HEK293 (cell line): ENCODE data around the gene SYNDIG1.

Experiments used
- CTCF ChIA-PET: fragments of 350-600 bp; formaldehyde crosslinking; extraction: SDS; loops from one replicate; lab custom pipeline; 2021; ENCODE audit warnings: antibody characterized with exemption; lab: Yijun Ruan, JAX
- POLR2A ChIA-PET: fragments of 300-600 bp; formaldehyde crosslinking; extraction: SDS; loops from one replicate; lab custom pipeline; 2020; ENCODE audit warnings: antibody characterized with exemption, inconsistent platforms; lab: Yijun Ruan, JAX
- H3K27ac ChIP-seq: fragments of 200-500 bp; sonication (Bioruptor generic); 2 replicates; pipeline ENCODE4 v1.5.1; 2014; ENCODE audit warnings: low read depth, low read length, control low read depth, inconsistent platforms; ENCODE audit errors: extremely low read depth
- H3K36me3 ChIP-seq, 2 experiments: fragments of 200-500 bp in 1 of 2; sonication (Bioruptor generic) in 1 of 2; 1 replicate in 1 of 2; 2 replicates in 1 of 2; pipeline ENCODE4 v1.5.1; 2014 to 2017; ENCODE audit warnings: inconsistent platforms in 2 of 2, low read length in 2 of 2; ENCODE audit not compliant: control insufficient read depth in 2 of 2, insufficient read depth in 1 of 2
- H3K4me1 ChIP-seq: fragments of 200-500 bp; sonication (Bioruptor generic); 2 replicates; pipeline ENCODE4 v1.5.1; 2014; ENCODE audit warnings: mild to moderate bottlenecking, low read length, inconsistent platforms; ENCODE audit not compliant: control insufficient read depth, insufficient read depth
- H3K4me3 ChIP-seq: 2 replicates; pipeline ENCODE4 v1.5.1; 2011; ENCODE audit warnings: low read depth, mild to moderate bottlenecking, control low read depth, low read length, moderate library complexity
- H3K9me3 ChIP-seq: fragments of 200-500 bp; sonication (Bioruptor generic); 2 replicates; pipeline ENCODE4 v1.5.1; 2014; ENCODE audit warnings: low read depth, low read length, inconsistent platforms; ENCODE audit not compliant: control insufficient read depth, insufficient read depth
- OVOL3 ChIP-seq: fragments of 450-650 bp; formaldehyde crosslinking; IDR thresholded peaks from 2 replicates; pipeline ENCODE4 v1.5.1; 2016; ENCODE audit warnings: missing biosample characterization, missing genetic modification characterization
- RBAK ChIP-seq: fragments of 450-650 bp; formaldehyde crosslinking; IDR thresholded peaks from 2 replicates; pipeline ENCODE4 v1.5.1; 2016; ENCODE audit warnings: missing biosample characterization, missing genetic modification characterization
- SALL2 ChIP-seq: fragments of 450-650 bp; formaldehyde crosslinking; IDR thresholded peaks from 2 replicates; pipeline ENCODE4 v1.5.0; 2017; ENCODE audit warnings: missing biosample characterization, mild to moderate bottlenecking, missing genetic modification characterization, borderline replicate concordance
- ZFP3 ChIP-seq: fragments of 450-650 bp; formaldehyde crosslinking; IDR thresholded peaks from 2 replicates; pipeline ENCODE4 v1.5.1; 2016; ENCODE audit warnings: low read depth, missing biosample characterization, missing genetic modification characterization
- ZNF121 ChIP-seq: fragments of 450-650 bp; formaldehyde crosslinking; IDR thresholded peaks from 2 replicates; pipeline ENCODE4 v1.5.1; 2016; ENCODE audit warnings: missing biosample characterization, missing genetic modification characterization
- ZNF146 ChIP-seq: fragments of 450-650 bp; formaldehyde crosslinking; IDR thresholded peaks from 2 replicates; pipeline ENCODE4 v1.5.1; 2016; ENCODE audit warnings: missing biosample characterization, missing genetic modification characterization
- ZNF157 ChIP-seq: fragments of 450-650 bp; formaldehyde crosslinking; IDR thresholded peaks from 2 replicates; pipeline ENCODE4 v1.5.1; 2016; ENCODE audit warnings: missing biosample characterization, missing genetic modification characterization
- ZNF19 ChIP-seq: fragments of 450-650 bp; formaldehyde crosslinking; IDR thresholded peaks from 2 replicates; pipeline ENCODE4; 2016; ENCODE audit warnings: missing biosample characterization, missing genetic modification characterization, low read depth
- ZNF23 ChIP-seq: fragments of 450-650 bp; formaldehyde crosslinking; IDR thresholded peaks from 2 replicates; pipeline ENCODE4 v1.5.1; 2016; ENCODE audit warnings: missing biosample characterization, missing genetic modification characterization, borderline replicate concordance
- ZNF391 ChIP-seq: fragments of 450-650 bp; formaldehyde crosslinking; IDR thresholded peaks from 2 replicates; pipeline ENCODE4 v1.5.1; 2016; ENCODE audit warnings: low read depth, missing biosample characterization, missing genetic modification characterization, borderline replicate concordance
- ZNF433 ChIP-seq: fragments of 450-650 bp; formaldehyde crosslinking; IDR thresholded peaks from 2 replicates; pipeline ENCODE4 v1.5.1; 2016; ENCODE audit warnings: missing biosample characterization, missing genetic modification characterization, low read depth
- ZNF776 ChIP-seq: fragments of 450-650 bp; formaldehyde crosslinking; IDR thresholded peaks from 2 replicates; pipeline ENCODE4 v1.5.0; 2017; ENCODE audit warnings: missing biosample characterization, missing genetic modification characterization, borderline replicate concordance
- TF ChIP-seq, protein P1 (sequence below): fragments of 450-650 bp; formaldehyde crosslinking; IDR thresholded peaks from 2 replicates; pipeline ENCODE4 v1.5.1; 2016; ENCODE audit warnings: missing biosample characterization, missing genetic modification characterization
- TF ChIP-seq, protein P2 (sequence below): fragments of 450-650 bp; formaldehyde crosslinking; IDR thresholded peaks from 2 replicates; pipeline ENCODE4 v1.5.1; 2017; ENCODE audit warnings: missing biosample characterization, missing genetic modification characterization
- TF ChIP-seq, protein P3 (sequence below): fragments of 450-650 bp; formaldehyde crosslinking; IDR thresholded peaks from 2 replicates; pipeline ENCODE4 v1.5.1; 2017; ENCODE audit warnings: missing biosample characterization, mild to moderate bottlenecking, missing genetic modification characterization, moderate library complexity
- TF ChIP-seq, protein P4 (sequence below): sonication (generic); formaldehyde crosslinking; IDR thresholded peaks from 2 replicates; pipeline ENCODE4 v1.8.1; 2022; ENCODE audit warnings: mild to moderate bottlenecking, moderate library complexity, missing genetic modification reagents
- TF ChIP-seq, protein P5 (sequence below): fragments of 450-650 bp; formaldehyde crosslinking; IDR thresholded peaks from 2 replicates; pipeline ENCODE4 v1.5.1; 2016; ENCODE audit warnings: missing biosample characterization, missing genetic modification characterization
- TF ChIP-seq, protein P6 (sequence below): fragments of 450-650 bp; formaldehyde crosslinking; IDR thresholded peaks from 2 replicates; pipeline ENCODE4 v1.5.1; 2016; ENCODE audit warnings: missing biosample characterization, missing genetic modification characterization, borderline replicate concordance
- TF ChIP-seq, protein P7 (sequence below): fragments of 450-650 bp; formaldehyde crosslinking; IDR thresholded peaks from 2 replicates; pipeline ENCODE4 v1.5.1; 2017; ENCODE audit warnings: missing biosample characterization, missing genetic modification characterization

The SYNDIG1 gene

DNA sequence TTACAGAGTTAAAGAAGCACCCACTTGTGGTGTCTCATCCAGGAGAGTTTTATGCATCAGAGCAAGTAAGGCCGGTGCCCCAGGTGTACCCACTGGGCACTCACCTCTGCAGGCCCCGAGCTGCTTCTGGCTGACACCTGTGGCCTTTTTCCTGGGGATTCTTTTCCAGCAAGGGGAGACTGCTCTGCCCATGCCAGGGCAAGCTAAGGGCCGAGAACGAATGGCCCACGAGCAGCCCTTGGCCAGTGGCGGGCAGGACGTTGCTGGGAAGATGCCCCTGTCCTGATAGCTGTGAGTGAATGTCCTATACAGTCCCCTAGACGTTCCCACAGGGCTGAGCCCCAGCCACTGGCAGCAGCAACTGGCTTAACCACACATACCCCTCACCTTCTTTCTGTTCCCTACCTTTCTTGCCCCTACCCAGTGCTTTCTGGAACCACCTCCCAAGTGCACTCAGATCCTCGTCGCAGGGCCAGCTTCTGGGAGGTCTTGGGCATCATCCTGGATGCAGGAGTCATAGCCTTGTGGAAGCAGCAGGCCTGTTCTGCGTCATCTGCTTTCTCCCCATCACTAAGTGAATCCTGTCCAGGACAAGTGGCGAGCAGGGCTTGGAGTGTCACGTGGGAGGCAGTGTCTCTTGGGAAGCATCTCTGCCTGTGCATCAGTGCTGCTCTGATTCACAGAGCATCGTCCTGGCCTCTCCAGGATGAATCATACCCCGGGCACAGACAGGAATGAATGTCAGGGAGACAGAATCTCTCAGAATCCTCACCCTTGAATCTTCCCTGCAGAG, 32.5 kb downstream of the SYNDIG1 start:
- no peak for TF ChIP-seq ZFP3 (tag by site-specific recombination)
- TF ChIP-seq, protein P1, sequence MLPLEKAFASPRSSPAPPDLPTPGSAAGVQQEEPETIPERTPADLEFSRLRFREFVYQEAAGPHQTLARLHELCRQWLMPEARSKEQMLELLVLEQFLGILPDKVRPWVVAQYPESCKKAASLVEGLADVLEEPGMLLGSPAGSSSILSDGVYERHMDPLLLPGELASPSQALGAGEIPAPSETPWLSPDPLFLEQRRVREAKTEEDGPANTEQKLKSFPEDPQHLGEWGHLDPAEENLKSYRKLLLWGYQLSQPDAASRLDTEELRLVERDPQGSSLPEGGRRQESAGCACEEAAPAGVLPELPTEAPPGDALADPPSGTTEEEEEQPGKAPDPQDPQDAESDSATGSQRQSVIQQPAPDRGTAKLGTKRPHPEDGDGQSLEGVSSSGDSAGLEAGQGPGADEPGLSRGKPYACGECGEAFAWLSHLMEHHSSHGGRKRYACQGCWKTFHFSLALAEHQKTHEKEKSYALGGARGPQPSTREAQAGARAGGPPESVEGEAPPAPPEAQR (tag by site-specific recombination) = no peak
- no peak for TF ChIP-seq ZNF121 (tag by site-specific recombination)
- TF ChIP-seq, protein P2, sequence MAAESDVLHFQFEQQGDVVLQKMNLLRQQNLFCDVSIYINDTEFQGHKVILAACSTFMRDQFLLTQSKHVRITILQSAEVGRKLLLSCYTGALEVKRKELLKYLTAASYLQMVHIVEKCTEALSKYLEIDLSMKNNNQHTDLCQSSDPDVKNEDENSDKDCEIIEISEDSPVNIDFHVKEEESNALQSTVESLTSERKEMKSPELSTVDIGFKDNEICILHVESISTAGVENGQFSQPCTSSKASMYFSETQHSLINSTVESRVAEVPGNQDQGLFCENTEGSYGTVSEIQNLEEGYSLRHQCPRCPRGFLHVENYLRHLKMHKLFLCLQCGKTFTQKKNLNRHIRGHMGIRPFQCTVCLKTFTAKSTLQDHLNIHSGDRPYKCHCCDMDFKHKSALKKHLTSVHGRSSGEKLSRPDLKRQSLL (tag by site-specific recombination) = no peak
- TF ChIP-seq ZNF19 (tag by site-specific recombination) = no peak
- no peak for TF ChIP-seq ZNF433 (tag by site-specific recombination)
- TF ChIP-seq OVOL3 (tag by site-specific recombination) = no peak
- no peak for TF ChIP-seq ZNF23 (tag by site-specific recombination)
- TF ChIP-seq ZNF146 = no peak
- TF ChIP-seq ZNF157 (tag by site-specific recombination) = no peak
- TF ChIP-seq RBAK (tag by site-specific recombination) = no peak
- TF ChIP-seq ZNF391 (tag by site-specific recombination) = no peak
- TF ChIP-seq ZNF776 (tag by site-specific recombination) = no peak
- TF ChIP-seq, protein P3, sequence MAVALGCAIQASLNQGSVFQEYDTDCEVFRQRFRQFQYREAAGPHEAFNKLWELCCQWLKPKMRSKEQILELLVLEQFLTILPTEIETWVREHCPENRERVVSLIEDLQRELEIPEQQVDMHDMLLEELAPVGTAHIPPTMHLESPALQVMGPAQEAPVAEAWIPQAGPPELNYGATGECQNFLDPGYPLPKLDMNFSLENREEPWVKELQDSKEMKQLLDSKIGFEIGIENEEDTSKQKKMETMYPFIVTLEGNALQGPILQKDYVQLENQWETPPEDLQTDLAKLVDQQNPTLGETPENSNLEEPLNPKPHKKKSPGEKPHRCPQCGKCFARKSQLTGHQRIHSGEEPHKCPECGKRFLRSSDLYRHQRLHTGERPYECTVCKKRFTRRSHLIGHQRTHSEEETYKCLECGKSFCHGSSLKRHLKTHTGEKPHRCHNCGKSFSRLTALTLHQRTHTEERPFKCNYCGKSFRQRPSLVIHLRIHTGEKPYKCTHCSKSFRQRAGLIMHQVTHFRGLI (tag by site-specific recombination) = no peak
- TF ChIP-seq, protein P4, sequence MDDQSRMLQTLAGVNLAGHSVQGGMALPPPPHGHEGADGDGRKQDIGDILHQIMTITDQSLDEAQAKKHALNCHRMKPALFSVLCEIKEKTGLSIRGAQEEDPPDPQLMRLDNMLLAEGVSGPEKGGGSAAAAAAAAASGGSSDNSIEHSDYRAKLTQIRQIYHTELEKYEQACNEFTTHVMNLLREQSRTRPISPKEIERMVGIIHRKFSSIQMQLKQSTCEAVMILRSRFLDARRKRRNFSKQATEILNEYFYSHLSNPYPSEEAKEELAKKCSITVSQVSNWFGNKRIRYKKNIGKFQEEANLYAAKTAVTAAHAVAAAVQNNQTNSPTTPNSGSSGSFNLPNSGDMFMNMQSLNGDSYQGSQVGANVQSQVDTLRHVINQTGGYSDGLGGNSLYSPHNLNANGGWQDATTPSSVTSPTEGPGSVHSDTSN (CRISPR knock-in tag) = no peak
- TF ChIP-seq, protein P5, sequence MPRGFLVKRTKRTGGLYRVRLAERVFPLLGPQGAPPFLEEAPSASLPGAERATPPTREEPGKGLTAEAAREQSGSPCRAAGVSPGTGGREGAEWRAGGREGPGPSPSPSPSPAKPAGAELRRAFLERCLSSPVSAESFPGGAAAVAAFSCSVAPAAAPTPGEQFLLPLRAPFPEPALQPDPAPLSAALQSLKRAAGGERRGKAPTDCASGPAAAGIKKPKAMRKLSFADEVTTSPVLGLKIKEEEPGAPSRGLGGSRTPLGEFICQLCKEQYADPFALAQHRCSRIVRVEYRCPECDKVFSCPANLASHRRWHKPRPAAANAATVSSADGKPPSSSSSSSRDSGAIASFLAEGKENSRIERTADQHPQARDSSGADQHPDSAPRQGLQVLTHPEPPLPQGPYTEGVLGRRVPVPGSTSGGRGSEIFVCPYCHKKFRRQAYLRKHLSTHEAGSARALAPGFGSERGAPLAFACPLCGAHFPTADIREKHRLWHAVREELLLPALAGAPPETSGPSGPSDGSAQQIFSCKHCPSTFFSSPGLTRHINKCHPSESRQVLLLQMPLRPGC (tag by site-specific recombination) = no peak
- TF ChIP-seq SALL2 (tag by site-specific recombination) = no peak
- TF ChIP-seq, protein P6, sequence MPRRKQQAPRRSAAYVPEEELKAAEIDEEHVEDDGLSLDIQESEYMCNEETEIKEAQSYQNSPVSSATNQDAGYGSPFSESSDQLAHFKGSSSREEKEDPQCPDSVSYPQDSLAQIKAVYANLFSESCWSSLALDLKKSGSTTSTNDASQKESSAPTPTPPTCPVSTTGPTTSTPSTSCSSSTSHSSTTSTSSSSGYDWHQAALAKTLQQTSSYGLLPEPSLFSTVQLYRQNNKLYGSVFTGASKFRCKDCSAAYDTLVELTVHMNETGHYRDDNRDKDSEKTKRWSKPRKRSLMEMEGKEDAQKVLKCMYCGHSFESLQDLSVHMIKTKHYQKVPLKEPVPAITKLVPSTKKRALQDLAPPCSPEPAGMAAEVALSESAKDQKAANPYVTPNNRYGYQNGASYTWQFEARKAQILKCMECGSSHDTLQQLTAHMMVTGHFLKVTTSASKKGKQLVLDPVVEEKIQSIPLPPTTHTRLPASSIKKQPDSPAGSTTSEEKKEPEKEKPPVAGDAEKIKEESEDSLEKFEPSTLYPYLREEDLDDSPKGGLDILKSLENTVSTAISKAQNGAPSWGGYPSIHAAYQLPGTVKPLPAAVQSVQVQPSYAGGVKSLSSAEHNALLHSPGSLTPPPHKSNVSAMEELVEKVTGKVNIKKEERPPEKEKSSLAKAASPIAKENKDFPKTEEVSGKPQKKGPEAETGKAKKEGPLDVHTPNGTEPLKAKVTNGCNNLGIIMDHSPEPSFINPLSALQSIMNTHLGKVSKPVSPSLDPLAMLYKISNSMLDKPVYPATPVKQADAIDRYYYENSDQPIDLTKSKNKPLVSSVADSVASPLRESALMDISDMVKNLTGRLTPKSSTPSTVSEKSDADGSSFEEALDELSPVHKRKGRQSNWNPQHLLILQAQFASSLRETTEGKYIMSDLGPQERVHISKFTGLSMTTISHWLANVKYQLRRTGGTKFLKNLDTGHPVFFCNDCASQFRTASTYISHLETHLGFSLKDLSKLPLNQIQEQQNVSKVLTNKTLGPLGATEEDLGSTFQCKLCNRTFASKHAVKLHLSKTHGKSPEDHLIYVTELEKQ (tag by site-specific recombination) = no peak
- TF ChIP-seq, protein P7, sequence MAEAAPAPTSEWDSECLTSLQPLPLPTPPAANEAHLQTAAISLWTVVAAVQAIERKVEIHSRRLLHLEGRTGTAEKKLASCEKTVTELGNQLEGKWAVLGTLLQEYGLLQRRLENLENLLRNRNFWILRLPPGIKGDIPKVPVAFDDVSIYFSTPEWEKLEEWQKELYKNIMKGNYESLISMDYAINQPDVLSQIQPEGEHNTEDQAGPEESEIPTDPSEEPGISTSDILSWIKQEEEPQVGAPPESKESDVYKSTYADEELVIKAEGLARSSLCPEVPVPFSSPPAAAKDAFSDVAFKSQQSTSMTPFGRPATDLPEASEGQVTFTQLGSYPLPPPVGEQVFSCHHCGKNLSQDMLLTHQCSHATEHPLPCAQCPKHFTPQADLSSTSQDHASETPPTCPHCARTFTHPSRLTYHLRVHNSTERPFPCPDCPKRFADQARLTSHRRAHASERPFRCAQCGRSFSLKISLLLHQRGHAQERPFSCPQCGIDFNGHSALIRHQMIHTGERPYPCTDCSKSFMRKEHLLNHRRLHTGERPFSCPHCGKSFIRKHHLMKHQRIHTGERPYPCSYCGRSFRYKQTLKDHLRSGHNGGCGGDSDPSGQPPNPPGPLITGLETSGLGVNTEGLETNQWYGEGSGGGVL (tag by site-specific recombination) = no peak
- TF ChIP-seq, all 188 proteins: peak for 0

More for the DNA sequence above, 32.5 kb downstream of the SYNDIG1 start:
- Histone ChIP-seq H3K36me3 (no peaks in the 10 kb centered on the region), H3K9me3 (no peaks in the 10 kb centered on the region), H3K4me1 (peaks cover 4% of the 10 kb centered on the region; the same call in 1 of the 2 replicates), H3K4me3 (no peak overlapping the region), H3K27ac (no peak overlapping the region)
- POLR2A ChIA-PET = interaction anchor here (1.3 kb wide), 1 partner anchor 32 kb away, joined by 3 read pairs; no protein-coding TSS in a partner anchor
- CTCF ChIA-PET = no interaction called here
